Activated naive CD4-positive, alpha-beta T cell treated with anti-CD3 and anti-CD28 coated beads for 36 hours (primary cell): ENCODE data around the gene UCP2. TPM values are rescaled to one million over a fixed set of nuclear protein-coding genes. Genes with fewer than 3 reads are reported as not detected.
"Not testable (repeated sequence)": the region's sequence is repeated elsewhere in the genome, so short reads cannot be mapped to it uniquely, and the experiment has no call there.

Experiments
- CTCF ChIA-PET: fragments of 350-600 bp; sonication (Branson Sonifier 250); formaldehyde crosslinking; loops from one replicate; lab custom pipeline; 2021; ENCODE audit warnings: antibody characterized with exemption; lab: Charles Lee
- DNase-seq: peaks from one replicate; pipeline ENCODE4 v3.0.0-alpha.2; 2020
- H3K27ac Mint-ChIP-seq: one replicate; pipeline ENCODE4 v1.8.0; 2021; ENCODE audit warnings: mild to moderate bottlenecking, mixed read lengths
- H3K27me3 Mint-ChIP-seq: one replicate; pipeline ENCODE4 v1.8.0; 2021; ENCODE audit warnings: low read depth, mixed read lengths
- H3K36me3 Mint-ChIP-seq: one replicate; pipeline ENCODE4 v1.8.0; 2021; ENCODE audit warnings: low read depth, mixed read lengths
- H3K4me1 Mint-ChIP-seq: one replicate; pipeline ENCODE4 v1.8.0; 2021; ENCODE audit warnings: low read depth, mixed read lengths
- H3K4me3 Mint-ChIP-seq: one replicate; pipeline ENCODE4 v1.8.0; 2021; ENCODE audit warnings: mild to moderate bottlenecking, moderate library complexity, mixed read lengths
- H3K9me3 Mint-ChIP-seq: one replicate; pipeline ENCODE4 v1.8.0; 2021; ENCODE audit warnings: mixed read lengths
- intact Hi-C: fragments of 100-400 bp; cut with micrococcal nuclease; formaldehyde crosslinking; loops from one replicate; pipeline ENCODE4 v1.15.1; 2023
- total RNA-seq, 2 experiments: library from RNA; stranded (reverse); gene quantifications; one replicate each; pipeline ENCODE4 v1.2.3, GENCODE V29; 2021

Gene UCP2
- total RNA-seq, 2 experiments from 2014 or later, result 149 to 157 TPM

- H3K9me3 Mint-ChIP-seq, result no peaks in the 10 kb centered on the region
- DNase-seq, result no peak
- no peak overlapping the region for H3K27ac Mint-ChIP-seq
- H3K36me3 Mint-ChIP-seq, result peaks cover 7% of the 10 kb centered on the region
- H3K27me3 Mint-ChIP-seq, result no peaks in the 10 kb centered on the region
- intact Hi-C loops, result no loop called here
- H3K4me1 Mint-ChIP-seq, result no peaks in the 10 kb centered on the region
- CTCF ChIA-PET, result no interaction called here
- H3K4me3 Mint-ChIP-seq, result no peak overlapping the region
Observed at GRCh38 chr11:73944085-73944484, 38.6 kb downstream of the UCP2 start.

- DNase-seq, result no peak
- no peaks in the 10 kb centered on the region for H3K4me1 Mint-ChIP-seq
- peaks cover 12% of the 10 kb centered on the region for H3K36me3 Mint-ChIP-seq
- H3K27ac Mint-ChIP-seq, result no peak overlapping the region
- CTCF ChIA-PET, result interaction anchor here (0.9 to 1.6 kb wide), 2 partner anchors 22 to 697 kb away, joined by 3 read pairs; no protein-coding TSS in a partner anchor
- no peaks in the 10 kb centered on the region for H3K27me3 Mint-ChIP-seq
- intact Hi-C loops, result no loop called here
- no peak overlapping the region for H3K4me3 Mint-ChIP-seq
- H3K9me3 Mint-ChIP-seq, result no peaks in the 10 kb centered on the region
Observed at GRCh38 chr11:73942010-73942409, 40.6 kb downstream of the UCP2 start.

DNA sequence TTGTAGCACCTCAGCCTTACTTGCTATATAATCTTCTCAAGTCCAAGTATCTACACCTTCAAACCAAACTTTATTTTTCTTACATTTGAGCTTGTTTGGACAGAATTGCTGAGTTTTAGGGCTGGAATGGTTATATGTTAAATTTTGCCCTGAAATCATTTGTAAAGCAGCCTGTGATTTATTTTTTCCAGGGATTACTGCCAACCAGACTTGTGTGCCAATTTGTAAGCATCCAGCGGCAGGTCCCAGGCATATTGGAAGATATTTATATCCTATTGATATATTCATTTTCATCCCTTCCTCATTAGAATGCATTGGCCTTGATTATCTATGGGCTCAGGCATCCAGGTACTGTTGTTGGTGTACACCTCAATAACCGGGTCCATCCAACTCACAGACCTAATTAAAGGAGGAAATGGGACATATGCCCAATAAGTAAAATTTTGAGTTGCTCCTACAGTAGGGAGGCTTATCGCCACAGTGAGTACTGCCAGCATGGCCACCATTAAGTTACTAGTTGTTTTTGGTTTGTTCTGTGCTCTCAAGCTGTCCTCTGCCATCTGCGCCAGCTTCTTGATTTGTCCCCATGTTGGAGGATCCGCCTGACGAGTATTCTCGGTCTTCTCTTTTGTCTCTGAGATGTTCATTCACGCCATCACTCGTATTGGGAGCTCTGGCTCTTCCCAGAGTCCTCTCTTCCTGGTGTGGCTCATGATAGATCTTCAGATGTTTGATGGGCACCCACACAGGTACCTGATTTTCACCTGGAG lies 41.7 kb downstream of the UCP2 start:
- CTCF ChIA-PET, result interaction anchor here (0.9 kb wide), 1 partner anchor 698 kb away, joined by 3 read pairs; no protein-coding TSS in a partner anchor
- DNase-seq, result no peak
- intact Hi-C loops, result no loop called here
- no peaks in the 10 kb centered on the region for H3K27me3 Mint-ChIP-seq
- H3K4me3 Mint-ChIP-seq, result no peak overlapping the region
- no peak overlapping the region for H3K27ac Mint-ChIP-seq
- no peaks in the 10 kb centered on the region for H3K4me1 Mint-ChIP-seq
- H3K36me3 Mint-ChIP-seq, result peaks cover 12% of the 10 kb centered on the region
- no peaks in the 10 kb centered on the region for H3K9me3 Mint-ChIP-seq

DNA sequence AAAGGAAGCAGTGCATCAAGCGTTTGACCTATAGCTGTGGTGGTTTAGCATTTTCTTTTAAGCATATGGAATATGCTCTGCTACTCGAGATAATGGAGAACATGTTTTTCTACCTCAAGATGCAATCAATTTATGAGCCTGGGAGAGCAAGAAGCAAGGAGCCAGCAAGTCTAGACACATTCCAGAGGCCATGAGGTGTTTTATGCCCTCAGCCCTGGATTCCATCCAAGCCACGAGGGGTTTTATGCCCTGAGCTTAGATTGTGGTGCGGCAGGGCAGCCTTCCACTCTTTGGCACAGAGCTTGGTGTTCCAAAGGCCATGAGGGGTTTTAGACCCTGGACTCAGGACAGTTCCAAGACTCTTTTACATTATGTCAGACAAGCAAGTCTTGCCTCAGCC lies 43.5 kb downstream of the UCP2 start:
- Mint-ChIP-seq H3K9me3 (no peaks in the 10 kb centered on the region), H3K36me3 (peaks cover 12% of the 10 kb centered on the region), H3K27ac (no peak overlapping the region), H3K4me1 (no peaks in the 10 kb centered on the region), H3K27me3 (no peaks in the 10 kb centered on the region), H3K4me3 (no peak overlapping the region)
- DNase-seq, result no peak
- intact Hi-C loops, result no loop called here
- CTCF ChIA-PET, result interaction anchor here (0.6 to 1.0 kb wide), 3 partner anchors 58 to 588 kb away, joined by 3 to 5 read pairs (median 3); no protein-coding TSS in a partner anchor

GRCh38 chr11:73936047-73936446 lies 46.6 kb downstream of the UCP2 start:
- H3K4me1 Mint-ChIP-seq, H3K27ac Mint-ChIP-seq, H3K9me3 Mint-ChIP-seq, DNase-seq, H3K27me3 Mint-ChIP-seq, CTCF ChIA-PET, intact Hi-C loops, H3K36me3 Mint-ChIP-seq, H3K4me3 Mint-ChIP-seq: not testable (repeated sequence)

DNA sequence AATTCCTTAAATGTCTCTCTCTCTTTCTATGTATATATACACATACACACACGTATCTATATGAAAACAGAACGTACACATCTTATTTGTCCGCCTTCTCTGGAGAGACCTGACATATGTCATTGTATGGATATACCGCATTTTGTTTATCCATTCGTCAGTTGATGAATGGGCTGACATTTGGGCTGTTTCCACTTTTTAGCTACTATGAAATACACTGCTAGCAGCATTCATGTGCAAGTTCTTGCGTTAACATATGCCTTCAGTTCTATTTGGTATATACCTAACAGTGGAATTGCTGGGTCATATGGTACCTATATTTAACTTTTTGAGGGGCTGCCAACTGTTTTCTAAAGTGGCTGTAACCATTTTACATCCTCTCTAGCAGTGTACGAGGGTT lies 49.9 kb downstream of the UCP2 start:
- Mint-ChIP-seq H3K27ac (no peak overlapping the region), H3K9me3 (no peaks in the 10 kb centered on the region), H3K27me3 (no peaks in the 10 kb centered on the region), H3K36me3 (peaks cover 3% of the 10 kb centered on the region), H3K4me1 (no peaks in the 10 kb centered on the region), H3K4me3 (no peak overlapping the region)
- CTCF ChIA-PET, result no interaction called here
- DNase-seq, result no peak
- intact Hi-C loops, result no loop called here

- DNase-seq, result no peak
- peaks cover 7% of the 10 kb centered on the region for H3K36me3 Mint-ChIP-seq
- H3K27ac Mint-ChIP-seq, result no peak overlapping the region
- H3K9me3 Mint-ChIP-seq, result no peaks in the 10 kb centered on the region
- CTCF ChIA-PET, result interaction anchor here (0.7 to 1.1 kb wide), 3 partner anchors 32 to 382 kb away, joined by 3 to 5 read pairs (median 3); no protein-coding TSS in a partner anchor
- H3K27me3 Mint-ChIP-seq, result no peaks in the 10 kb centered on the region
- no peak overlapping the region for H3K4me3 Mint-ChIP-seq
- H3K4me1 Mint-ChIP-seq, result no peaks in the 10 kb centered on the region
- intact Hi-C loops, result loop anchor here (1.0 kb wide), 1 partner anchor 307 kb away; no protein-coding TSS in a partner anchor
Observed at GRCh38 chr11:73931951-73932350, 50.7 kb downstream of the UCP2 start.

DNA sequence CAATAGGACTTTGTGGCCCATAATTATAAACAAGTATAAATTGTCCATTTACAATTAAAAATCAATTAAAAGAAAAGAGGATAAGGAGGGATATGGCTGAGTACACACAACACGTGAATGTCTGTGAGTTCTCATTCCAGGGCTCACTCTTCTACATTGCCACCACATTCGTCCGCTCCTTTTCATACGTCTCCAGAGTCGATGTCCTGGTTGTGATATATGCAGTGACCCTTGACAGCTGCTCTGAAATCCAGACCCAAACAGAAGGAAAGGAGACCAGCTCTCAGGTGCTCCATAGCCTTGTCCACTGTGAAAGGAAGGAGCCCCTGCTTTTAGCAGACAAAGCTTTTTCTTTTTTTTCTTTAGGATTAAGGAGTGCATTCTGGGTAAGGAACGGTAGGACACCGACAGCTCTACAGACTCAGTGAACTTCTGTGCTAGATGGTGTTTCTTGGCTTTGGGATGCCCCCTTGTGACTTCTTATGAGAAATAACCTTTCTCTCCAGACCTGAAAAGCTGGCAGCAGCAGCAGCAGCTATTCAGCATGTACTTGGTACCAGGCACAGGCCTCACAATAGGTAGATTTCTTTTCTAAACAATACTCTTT lies 51.5 kb downstream of the UCP2 start:
- no peaks in the 10 kb centered on the region for H3K9me3 Mint-ChIP-seq
- intact Hi-C loops, result loop anchor here (1.0 kb wide), 1 partner anchor 306 kb away; no protein-coding TSS in a partner anchor
- H3K27ac Mint-ChIP-seq, result no peak overlapping the region
- no peak overlapping the region for H3K4me3 Mint-ChIP-seq
- H3K27me3 Mint-ChIP-seq, result no peaks in the 10 kb centered on the region
- H3K36me3 Mint-ChIP-seq, result peaks cover 9% of the 10 kb centered on the region
- H3K4me1 Mint-ChIP-seq, result no peaks in the 10 kb centered on the region
- CTCF ChIA-PET, result interaction anchor here (0.7 to 1.4 kb wide), 5 partner anchors 32 to 382 kb away, joined by 3 to 7 read pairs (median 3); no protein-coding TSS in a partner anchor
- peak; percentile 36 for DNase-seq

DNA sequence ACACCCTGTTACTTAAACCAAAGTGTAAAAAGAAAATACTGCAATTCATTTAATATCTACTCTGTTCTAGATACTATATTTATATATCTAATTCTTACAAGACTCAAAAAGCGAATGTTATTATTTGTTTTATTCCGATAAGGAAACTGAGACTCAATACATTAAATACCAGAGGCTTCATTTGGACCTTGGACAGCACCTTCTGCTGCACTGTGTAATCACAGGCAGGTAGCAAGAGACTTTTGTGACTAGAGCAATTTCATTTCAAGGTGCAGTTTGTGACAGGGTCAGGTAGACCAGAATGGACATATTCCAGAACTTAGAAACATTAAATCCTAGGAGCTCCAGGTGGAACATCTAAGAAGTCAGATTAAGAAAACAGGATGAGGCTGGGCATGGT lies 53.3 kb downstream of the UCP2 start:
- intact Hi-C loops, result no loop called here
- no peak overlapping the region for H3K4me3 Mint-ChIP-seq
- no peak overlapping the region for H3K27ac Mint-ChIP-seq
- H3K4me1 Mint-ChIP-seq, result no peaks in the 10 kb centered on the region
- no peak for DNase-seq
- CTCF ChIA-PET, result no interaction called here
- peaks cover 11% of the 10 kb centered on the region for H3K36me3 Mint-ChIP-seq
- no peaks in the 10 kb centered on the region for H3K27me3 Mint-ChIP-seq
- H3K9me3 Mint-ChIP-seq, result no peaks in the 10 kb centered on the region

Other genes with a start within 250 kb of the UCP2 start
- 10 to 100 TPM; 36.7 to 41.2 TPM for gene RAB6A, start 221.8 kb downstream of the UCP2 start, total RNA-seq
- 10 to 100 TPM; 49.2 to 53.5 TPM for gene MRPL48, start 195.0 kb downstream of the UCP2 start, total RNA-seq
- gene COA4, start 106.0 kb downstream of the UCP2 start, total RNA-seq, result 10 to 100 TPM; 87.8 to 94.2 TPM
- gene PAAF1, start 105.8 kb downstream of the UCP2 start, total RNA-seq, result 10 to 100 TPM; 29.7 to 30.4 TPM
- gene DNAJB13, start 31.8 kb downstream of the UCP2 start, total RNA-seq, result under 1 TPM in 1 of 2 experiments, not detected in 1; 0.26 TPM
- gene UCP3, start 26.2 kb upstream of the UCP2 start, total RNA-seq, result under 1 TPM; 0.32 to 0.83 TPM
- 10 to 100 TPM; 21.3 to 23.1 TPM for gene C2CD3, start 188.2 kb upstream of the UCP2 start, total RNA-seq
- 10 to 100 TPM; 19.0 to 22.1 TPM for gene PPME1, start 188.4 kb upstream of the UCP2 start, total RNA-seq